GM12875 (cell line): ENCODE measurements around the gene HS3ST3A1.

ENCODE experiments used
- H3K4me3 ChIP-seq: one replicate; pipeline ENCODE4 v1.5.1; 2011; ENCODE audit warnings: low read depth, low read length, control low read depth
- TF ChIP-seq, protein P1 (sequence below): IDR thresholded peaks from 2 replicates; pipeline ENCODE4 v1.5.1; 2011; ENCODE audit warnings: low read depth, mild to moderate bottlenecking, control low read depth, inconsistent platforms, low read length, moderate library complexity, borderline replicate concordance; ENCODE audit not compliant: insufficient read depth

HS3ST3A1 gene

DNA sequence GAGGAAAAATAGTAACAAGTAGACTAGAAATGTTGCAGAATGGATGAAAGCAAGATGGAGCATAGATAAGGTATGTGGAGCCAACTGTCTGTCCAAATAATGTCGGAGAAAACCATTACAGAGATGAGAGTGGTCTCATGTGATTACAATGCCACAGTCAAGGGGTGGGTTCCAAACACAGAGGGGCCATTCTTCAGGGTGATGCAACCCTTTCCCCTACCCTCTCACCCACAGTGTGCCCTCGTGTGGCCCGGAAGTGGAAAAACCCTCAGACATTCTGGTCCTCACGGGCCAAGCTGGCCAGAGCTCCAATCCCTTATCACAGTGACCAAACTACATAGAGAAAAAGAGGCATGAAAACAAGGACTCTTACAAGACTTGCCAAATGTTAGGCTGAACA lies 17.7 kb upstream of the HS3ST3A1 start:
- TF ChIP-seq, protein P1, sequence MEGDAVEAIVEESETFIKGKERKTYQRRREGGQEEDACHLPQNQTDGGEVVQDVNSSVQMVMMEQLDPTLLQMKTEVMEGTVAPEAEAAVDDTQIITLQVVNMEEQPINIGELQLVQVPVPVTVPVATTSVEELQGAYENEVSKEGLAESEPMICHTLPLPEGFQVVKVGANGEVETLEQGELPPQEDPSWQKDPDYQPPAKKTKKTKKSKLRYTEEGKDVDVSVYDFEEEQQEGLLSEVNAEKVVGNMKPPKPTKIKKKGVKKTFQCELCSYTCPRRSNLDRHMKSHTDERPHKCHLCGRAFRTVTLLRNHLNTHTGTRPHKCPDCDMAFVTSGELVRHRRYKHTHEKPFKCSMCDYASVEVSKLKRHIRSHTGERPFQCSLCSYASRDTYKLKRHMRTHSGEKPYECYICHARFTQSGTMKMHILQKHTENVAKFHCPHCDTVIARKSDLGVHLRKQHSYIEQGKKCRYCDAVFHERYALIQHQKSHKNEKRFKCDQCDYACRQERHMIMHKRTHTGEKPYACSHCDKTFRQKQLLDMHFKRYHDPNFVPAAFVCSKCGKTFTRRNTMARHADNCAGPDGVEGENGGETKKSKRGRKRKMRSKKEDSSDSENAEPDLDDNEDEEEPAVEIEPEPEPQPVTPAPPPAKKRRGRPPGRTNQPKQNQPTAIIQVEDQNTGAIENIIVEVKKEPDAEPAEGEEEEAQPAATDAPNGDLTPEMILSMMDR = no peak
- H3K4me3 ChIP-seq = no peak overlapping the region

DNA sequence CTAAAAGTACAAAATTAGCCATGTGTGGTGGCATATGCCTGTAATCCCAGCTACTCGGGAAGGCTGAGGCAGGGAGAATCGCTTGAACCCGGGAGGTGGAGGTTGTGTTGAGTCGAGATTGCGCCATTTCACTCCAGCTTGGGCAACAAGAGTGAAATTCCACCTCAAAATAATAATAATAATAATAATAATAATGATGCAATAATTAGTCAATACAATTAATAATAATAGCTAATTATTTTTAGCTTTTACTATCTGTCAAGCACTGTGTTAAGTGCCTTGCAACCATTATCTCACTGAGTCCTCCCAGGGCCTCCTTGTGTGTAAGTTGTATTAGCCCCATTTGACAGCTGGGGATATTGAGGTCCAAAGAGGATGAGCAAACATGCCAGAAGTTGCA lies 14.3 kb upstream of the HS3ST3A1 start:
- TF ChIP-seq, protein P1 = no peak
- H3K4me3 ChIP-seq = no peak overlapping the region

DNA sequence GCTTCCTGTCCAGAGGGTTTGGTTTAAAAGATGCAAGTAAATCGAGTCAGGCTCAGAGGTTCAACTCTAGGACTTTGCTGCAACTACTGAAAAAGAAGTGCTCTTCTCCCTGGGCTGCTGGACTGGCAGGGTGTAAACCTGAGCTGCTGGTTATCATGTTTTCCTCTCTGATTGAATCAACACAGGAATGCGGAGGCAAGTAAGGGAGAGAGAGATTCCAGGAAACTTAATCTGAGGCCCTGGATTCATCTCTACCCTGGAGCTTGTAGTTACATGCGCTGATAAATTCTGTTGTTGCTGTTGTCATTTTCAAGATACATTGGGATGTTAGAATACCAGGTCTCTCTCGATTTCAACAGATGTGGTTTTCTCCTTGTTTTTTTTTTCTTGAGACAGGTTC lies 8.2 kb upstream of the HS3ST3A1 start:
- TF ChIP-seq, protein P1 = no peak
- no peak overlapping the region for H3K4me3 ChIP-seq

DNA sequence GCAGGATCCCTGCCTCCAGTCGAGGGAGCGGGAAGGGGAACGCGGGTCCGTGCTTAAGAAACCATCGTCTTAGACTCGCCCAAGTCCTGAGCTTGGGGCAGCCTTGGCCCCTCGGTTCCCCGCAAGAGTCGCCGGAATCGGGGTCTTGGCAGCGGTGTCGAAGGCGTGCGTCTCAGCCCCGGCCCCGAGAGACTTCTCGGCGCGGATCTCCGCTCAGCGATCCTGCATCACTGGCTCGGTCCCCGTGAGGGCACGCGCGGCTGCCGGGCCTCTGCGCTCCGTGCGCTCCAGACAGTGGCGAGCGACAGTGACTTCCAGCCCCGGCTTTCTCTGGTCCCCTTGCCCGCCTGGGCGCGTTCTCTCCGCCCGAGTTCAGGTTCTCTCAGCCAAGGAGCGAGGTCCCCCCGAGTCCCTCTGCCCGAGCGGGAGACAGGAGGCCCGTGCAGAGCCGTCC lies 380 bp downstream of the HS3ST3A1 start:
- H3K4me3 ChIP-seq = no peak overlapping the region
- TF ChIP-seq, protein P1 = no peak

DNA sequence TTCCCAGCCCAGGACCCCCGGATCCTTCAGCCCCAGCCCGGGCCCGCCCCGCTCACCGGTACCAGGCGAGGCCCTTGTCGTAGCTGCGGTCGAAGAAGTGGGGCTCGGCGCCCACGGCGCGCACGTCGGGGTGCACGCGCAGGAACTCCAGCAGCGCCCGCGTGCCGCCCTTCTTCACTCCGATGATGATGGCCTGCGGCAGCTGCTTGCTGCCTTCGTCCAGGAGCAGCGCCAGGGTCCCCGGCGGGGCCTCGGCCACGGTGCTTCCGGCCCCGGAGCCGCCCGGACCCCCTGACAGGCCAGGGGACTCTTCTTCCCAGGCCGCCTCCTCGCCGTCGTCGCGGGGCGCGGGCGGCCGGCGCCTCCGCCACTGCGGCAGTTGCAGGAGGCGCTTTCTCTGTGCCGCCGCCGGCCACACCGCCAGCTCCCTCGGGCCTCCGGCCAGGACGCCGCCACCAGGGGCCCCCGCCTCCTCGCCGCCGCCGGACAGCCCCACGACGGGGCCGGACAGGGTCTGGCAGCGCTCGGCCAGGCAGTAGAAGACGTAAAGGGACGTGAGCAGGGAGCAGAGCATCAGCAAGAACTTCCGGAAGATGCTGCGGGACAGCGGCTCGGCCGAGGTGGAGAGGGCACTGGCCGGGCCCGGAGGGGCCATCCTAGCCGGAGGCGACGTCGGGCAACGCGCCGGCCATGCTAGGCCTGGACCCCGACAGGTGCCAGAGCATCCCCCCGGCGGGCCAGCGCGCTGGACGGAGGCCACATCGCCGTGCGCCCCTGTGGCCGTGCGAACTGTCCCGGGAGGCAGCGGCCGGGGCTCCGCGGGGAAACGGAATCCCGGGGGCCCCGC lies 1.0 kb downstream of the HS3ST3A1 start:
- TF ChIP-seq, protein P1 = no peak
- no peak overlapping the region for H3K4me3 ChIP-seq

DNA sequence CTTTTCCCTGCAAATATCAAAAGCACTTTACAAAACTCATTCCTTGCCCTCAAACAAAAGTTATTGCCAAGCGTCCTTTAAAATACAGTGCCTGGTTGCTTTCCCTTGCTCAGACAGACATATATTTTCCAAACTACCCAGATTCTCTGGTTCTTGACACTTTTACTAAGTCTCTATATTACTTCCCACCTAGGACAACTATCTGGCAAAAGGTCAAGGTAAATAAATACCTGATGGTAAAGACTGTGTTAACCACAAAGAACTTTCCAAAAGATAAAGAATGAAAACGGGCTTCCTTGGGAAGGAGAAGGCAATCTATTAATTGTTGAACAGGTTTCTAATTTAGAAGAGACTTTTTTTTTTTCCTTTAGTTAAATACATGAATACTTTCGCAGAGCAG lies 1.9 kb downstream of the HS3ST3A1 start:
- TF ChIP-seq, protein P1 = no peak
- no peak overlapping the region for H3K4me3 ChIP-seq

DNA sequence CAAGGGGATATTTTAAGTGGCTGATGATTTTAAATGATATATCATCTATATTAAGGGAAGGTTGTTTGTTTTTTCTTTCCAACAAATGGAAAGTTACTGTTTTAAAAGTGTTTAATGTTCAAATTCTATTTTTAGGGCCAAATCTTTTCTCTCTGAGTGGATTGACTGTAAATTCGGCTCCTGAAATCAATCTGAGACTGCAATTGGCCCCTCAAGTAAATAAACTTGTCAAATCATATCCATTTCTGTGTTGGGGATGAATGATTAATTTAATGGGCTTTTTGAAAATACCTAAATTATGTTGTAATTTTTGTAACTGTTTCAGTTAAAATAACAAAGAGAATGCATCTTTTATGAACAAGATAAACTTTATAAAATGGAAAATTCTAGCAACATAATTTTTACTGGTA lies 2.6 kb downstream of the HS3ST3A1 start:
- TF ChIP-seq, protein P1 = no peak
- no peak overlapping the region for H3K4me3 ChIP-seq
